HEK293T (cell line): Measurements from ENCODE around the gene SLC8A1.

Experiments used
- CTCF ChIA-PET: fragments of 350-600 bp; formaldehyde crosslinking; extraction: SDS; loops from one replicate; lab custom pipeline; 2021; ENCODE audit warnings: antibody characterized with exemption, inconsistent platforms; lab: Yijun Ruan, JAX
- POLR2A ChIA-PET: fragments of 350-600 bp; formaldehyde crosslinking; extraction: SDS; loops from one replicate; lab custom pipeline; 2020; ENCODE audit warnings: antibody characterized with exemption, inconsistent platforms; lab: Yijun Ruan, JAX
- DNase-seq: peaks from one replicate; pipeline ENCODE4 v3.0.0; 2012; ENCODE audit warnings: mixed read lengths; ENCODE audit errors: extremely low spot score
- ARNT ChIP-seq: fragments of 450-650 bp; IDR thresholded peaks from 2 replicates; pipeline ENCODE4 v1.6.1; 2017; ENCODE audit warnings: mild to moderate bottlenecking
- BHLHE40 ChIP-seq: fragments of 450-650 bp; IDR thresholded peaks from 2 replicates; pipeline ENCODE4 v1.6.1; 2016; ENCODE audit warnings: mild to moderate bottlenecking, moderate library complexity, borderline replicate concordance
- CTBP1 ChIP-seq: fragments of 450-650 bp; IDR thresholded peaks from 2 replicates; pipeline ENCODE4 v1.6.1; 2016; ENCODE audit warnings: borderline replicate concordance
- ELF4 ChIP-seq: fragments of 450-650 bp; IDR thresholded peaks from 2 replicates; pipeline ENCODE4 v1.6.1; 2017; ENCODE audit warnings: antibody characterized with exemption
- FOXA1 ChIP-seq: fragments of 450-650 bp; IDR thresholded peaks from 2 replicates; pipeline ENCODE4 v1.6.1; 2016; ENCODE audit warnings: mild to moderate bottlenecking
- FOXK2 ChIP-seq: fragments of 450-650 bp; IDR thresholded peaks from 2 replicates; pipeline ENCODE4 v1.6.1; 2016; ENCODE audit warnings: mild to moderate bottlenecking
- FOXM1 ChIP-seq: fragments of 450-650 bp; IDR thresholded peaks from 2 replicates; pipeline ENCODE4 v1.6.1; 2017; ENCODE audit warnings: mild to moderate bottlenecking, borderline replicate concordance
- HDGF ChIP-seq: fragments of 450-650 bp; IDR thresholded peaks from 2 replicates; pipeline ENCODE4 v1.6.1; 2017; ENCODE audit warnings: antibody characterized with exemption, borderline replicate concordance
- L3MBTL2 ChIP-seq: fragments of 450-650 bp; conservative IDR thresholded peaks from 2 replicates; pipeline ENCODE4 v1.6.1; 2016; ENCODE audit warnings: mild to moderate bottlenecking
- LEF1 ChIP-seq: fragments of 450-650 bp; IDR thresholded peaks from 2 replicates; pipeline ENCODE4 v1.6.1; 2017; ENCODE audit warnings: mild to moderate bottlenecking, borderline replicate concordance
- NFRKB ChIP-seq: fragments of 450-650 bp; IDR thresholded peaks from 2 replicates; pipeline ENCODE4 v1.6.1; 2016; ENCODE audit warnings: mild to moderate bottlenecking, moderate library complexity
- PKNOX1 ChIP-seq: fragments of 450-650 bp; IDR thresholded peaks from 2 replicates; pipeline ENCODE4 v1.6.1; 2016
- SP1 ChIP-seq: fragments of 450-650 bp; IDR thresholded peaks from 2 replicates; pipeline ENCODE4 v1.6.1; 2017
- SUZ12 ChIP-seq: fragments of 450-650 bp; IDR thresholded peaks from 2 replicates; pipeline ENCODE4 v1.6.1; 2016; ENCODE audit warnings: mild to moderate bottlenecking
- TARDBP ChIP-seq: fragments of 450-650 bp; IDR thresholded peaks from 2 replicates; pipeline ENCODE4 v1.6.1; 2016
- ZNF384 ChIP-seq: fragments of 450-650 bp; IDR thresholded peaks from 2 replicates; pipeline ENCODE4 v1.6.1; 2016

SLC8A1 gene

GRCh38 chr2:40161986-40162385 is 289.9 kb downstream of the SLC8A1 start:
- TF ChIP-seq NFRKB = no peak
- no peak for TF ChIP-seq BHLHE40
- TF ChIP-seq TARDBP = no peak
- TF ChIP-seq ELF4 = no peak
- no peak for TF ChIP-seq FOXK2
- TF ChIP-seq HDGF = no peak
- TF ChIP-seq CTBP1 = no peak
- TF ChIP-seq ZNF384 = no peak
- TF ChIP-seq SP1 = no peak
- TF ChIP-seq LEF1 = no peak
- TF ChIP-seq PKNOX1 = no peak
- no peak for TF ChIP-seq FOXA1
- no peak for TF ChIP-seq SUZ12
- TF ChIP-seq FOXM1 = no peak
- no peak for TF ChIP-seq ARNT
- no peak for TF ChIP-seq L3MBTL2
- CTCF ChIA-PET = no interaction called here
- DNase-seq = no peak
- POLR2A ChIA-PET = no interaction called here

- DNase-seq = no peak
- TF ChIP-seq FOXM1 (no peak), L3MBTL2 (no peak), SP1 (no peak), SUZ12 (no peak), FOXA1 (no peak), HDGF (no peak), TARDBP (no peak), ZNF384 (no peak), LEF1 (no peak), FOXK2 (no peak), ARNT (no peak)
- POLR2A ChIA-PET = no interaction called here
- CTCF ChIA-PET = no interaction called here
These were observed 291.1 kb downstream of the SLC8A1 start for GRCh38 chr2:40160751-40161218.

- no peak for TF ChIP-seq L3MBTL2
- TF ChIP-seq FOXM1 = no peak
- TF ChIP-seq BHLHE40 = no peak
- TF ChIP-seq ARNT = no peak
- POLR2A ChIA-PET = no interaction called here
- CTCF ChIA-PET = interaction anchor here (0.7 kb wide), 1 partner anchor 22 kb away, joined by 3 read pairs; no protein-coding TSS in a partner anchor
- DNase-seq = no peak
These were observed 292.6 kb downstream of the SLC8A1 start for GRCh38 chr2:40159333-40159732.

GRCh38 chr2:40158781-40159180 is 293.1 kb downstream of the SLC8A1 start:
- CTCF ChIA-PET = no interaction called here
- no peak for DNase-seq
- POLR2A ChIA-PET = no interaction called here
- TF ChIP-seq ELF4 (no peak), SUZ12 (no peak), FOXA1 (no peak)

- DNase-seq = no peak
- ChIA-PET CTCF (interaction anchor here (0.6 kb wide), 1 partner anchor 170 kb away, joined by 3 read pairs; no protein-coding TSS in a partner anchor), POLR2A (no interaction called here)
- TF ChIP-seq FOXM1 = no peak
- TF ChIP-seq SUZ12 = no peak
- no peak for TF ChIP-seq FOXA1
- no peak for TF ChIP-seq CTBP1
- no peak for TF ChIP-seq ELF4
These were observed 296.2 kb downstream of the SLC8A1 start for GRCh38 chr2:40155728-40156127.

GRCh38 chr2:40150266-40150665 is 301.6 kb downstream of the SLC8A1 start:
- ChIA-PET CTCF (no interaction called here), POLR2A (no interaction called here)
- TF ChIP-seq ZNF384 (no peak), L3MBTL2 (no peak), PKNOX1 (no peak), ELF4 (no peak), FOXM1 (no peak), NFRKB (no peak), LEF1 (no peak), HDGF (no peak), BHLHE40 (no peak), TARDBP (no peak), SP1 (no peak), ARNT (no peak), CTBP1 (no peak), FOXA1 (no peak), FOXK2 (no peak), SUZ12 (no peak)
- no peak for DNase-seq

- TF ChIP-seq NFRKB (no peak), ARNT (no peak), FOXA1 (no peak), PKNOX1 (no peak), FOXK2 (no peak), TARDBP (no peak)
- ChIA-PET CTCF (no interaction called here), POLR2A (no interaction called here)
- DNase-seq = no peak
These were observed 303.6 kb downstream of the SLC8A1 start for GRCh38 chr2:40148334-40148733.
